T-helper 1 cell treated with Interleukin-12 subunit alpha and Interleukin-12 subunit beta and Interleukin-4 antibody, amounts not matched to agents 30 ng/mL and 1 ng/mL, for 36 hours (primary cell): Measurements from ENCODE around the gene SPATA2. TPM values are rescaled to one million over a fixed set of nuclear protein-coding genes. Genes with fewer than 3 reads are reported as not detected.
"Not testable (repeated sequence)": the region's sequence is repeated elsewhere in the genome, so short reads cannot be mapped to it uniquely, and the experiment has no call there.

ENCODE experiments used
- intact Hi-C: fragments of 100-400 bp; cut with micrococcal nuclease; formaldehyde crosslinking; loops from one replicate; pipeline ENCODE4 v1.15.1; 2024
- total RNA-seq: library from RNA; stranded (reverse); gene quantifications from 2 replicates; pipeline ENCODE4 v1.2.3, GENCODE V29; 2022

Gene SPATA2
- total RNA-seq, 1 donor from 2014 or later, result 11.0 TPM

DNA sequence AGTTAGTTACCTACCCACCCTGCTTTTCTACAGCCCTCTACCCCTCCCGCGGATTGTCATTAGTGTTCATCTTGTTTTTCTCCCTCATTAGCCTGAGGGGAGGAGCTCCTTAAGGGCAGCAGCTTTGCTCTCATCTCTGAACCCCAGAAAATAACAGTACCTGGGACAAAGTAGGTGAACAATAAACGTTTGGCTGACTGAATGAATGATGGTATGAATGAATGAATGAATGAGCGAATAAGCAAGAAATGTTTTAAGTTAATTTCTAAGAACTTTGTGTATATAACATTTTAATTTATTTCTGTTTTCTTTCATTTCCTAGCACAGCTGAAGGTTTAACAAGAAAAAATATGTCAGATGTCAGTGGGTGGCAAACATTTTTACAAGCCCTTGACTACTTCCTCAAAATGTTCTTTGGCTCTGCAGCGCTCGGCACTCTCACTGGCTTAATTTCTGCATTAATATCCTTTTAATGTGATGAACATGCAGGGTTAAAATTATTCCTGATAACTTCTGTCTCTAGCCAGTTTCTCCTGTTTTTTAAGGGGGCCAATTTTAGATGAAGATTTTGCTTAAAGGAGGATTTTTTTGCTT lies 52.6 kb downstream of the SPATA2 start:
- intact Hi-C loops, result no loop called here

DNA sequence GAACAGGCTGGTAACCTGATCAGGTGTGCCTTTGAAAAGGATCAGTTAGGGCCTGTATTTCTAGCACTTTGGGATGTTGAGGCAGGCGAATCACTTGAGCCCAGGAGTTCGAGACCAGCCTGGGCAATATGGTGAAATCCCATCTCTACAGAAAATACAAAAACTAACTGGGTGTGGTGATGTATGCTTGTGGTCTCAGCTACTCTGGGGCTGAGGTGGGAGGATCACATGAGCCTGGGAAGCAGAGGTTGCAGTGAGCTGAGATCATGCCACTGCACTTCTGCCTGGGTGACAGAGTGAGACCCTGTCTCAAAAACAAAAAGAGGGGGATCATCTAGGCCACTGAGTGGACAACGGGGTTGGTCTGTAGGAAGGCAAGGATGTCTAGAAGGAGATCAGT lies 54.1 kb downstream of the SPATA2 start:
- intact Hi-C loops, result not testable (repeated sequence)

DNA sequence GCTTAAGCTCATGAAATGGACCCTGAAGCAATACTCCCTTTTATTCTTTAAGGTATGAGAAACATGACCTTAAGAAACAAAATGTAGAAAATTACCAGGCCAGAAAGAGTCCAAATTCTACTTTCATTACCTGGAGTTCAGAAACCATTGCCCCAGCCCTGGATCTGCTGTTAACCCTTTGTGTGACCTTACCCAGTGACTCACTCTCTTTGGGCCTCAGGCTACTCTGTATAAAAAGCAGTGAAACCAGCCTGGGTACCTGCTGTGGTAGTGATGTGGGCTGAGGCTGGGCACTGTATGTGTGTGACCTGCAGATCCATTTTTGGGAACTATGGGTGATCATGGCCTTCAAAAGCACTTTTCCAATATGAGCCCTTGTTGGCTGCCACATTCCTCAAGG lies 55.5 kb downstream of the SPATA2 start:
- intact Hi-C loops, result no loop called here

DNA sequence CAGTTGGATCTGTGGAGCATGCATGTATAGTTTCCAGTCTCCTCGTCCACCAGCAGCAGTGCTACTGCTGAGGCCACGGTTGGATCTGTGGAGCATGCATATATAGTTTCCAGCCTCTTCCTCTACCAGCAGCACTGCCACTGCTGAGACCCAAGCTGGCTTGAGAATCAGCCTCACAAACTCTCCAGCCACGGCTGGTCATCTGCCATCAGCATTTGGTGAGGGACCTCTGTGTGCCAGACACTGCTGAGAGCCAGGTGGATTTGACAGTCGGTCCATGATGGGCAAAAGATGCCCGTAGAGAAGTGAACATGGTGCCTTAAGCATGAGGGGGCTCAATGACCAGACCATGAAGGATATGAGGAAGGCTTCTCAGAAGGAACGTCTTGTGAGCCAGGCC lies 56.3 kb downstream of the SPATA2 start:
- intact Hi-C loops, result no loop called here

DNA sequence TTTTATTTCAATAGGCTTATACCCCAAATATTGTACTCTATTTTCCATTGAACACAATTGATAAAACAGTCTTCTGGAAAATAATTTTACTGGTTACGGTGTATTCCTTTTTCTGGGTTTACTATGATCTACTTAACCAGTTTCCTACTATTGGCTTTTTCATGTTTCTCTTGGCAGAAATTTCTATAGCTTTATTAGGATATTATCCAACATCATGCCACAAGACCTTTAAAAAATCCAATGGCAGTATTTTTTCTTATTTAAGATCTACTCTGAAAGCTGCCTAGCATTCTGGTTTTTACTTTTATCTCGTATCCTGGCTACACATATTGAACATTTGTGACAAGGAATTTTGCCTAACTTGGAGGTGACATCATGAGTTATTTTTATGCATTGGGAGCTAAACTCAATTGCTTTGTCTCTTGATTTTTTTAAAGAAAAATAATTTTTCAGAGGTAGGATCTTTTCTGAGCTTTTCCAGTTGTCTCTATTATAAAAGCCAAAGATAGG lies 57.2 kb downstream of the SPATA2 start:
- intact Hi-C loops, result no loop called here

DNA sequence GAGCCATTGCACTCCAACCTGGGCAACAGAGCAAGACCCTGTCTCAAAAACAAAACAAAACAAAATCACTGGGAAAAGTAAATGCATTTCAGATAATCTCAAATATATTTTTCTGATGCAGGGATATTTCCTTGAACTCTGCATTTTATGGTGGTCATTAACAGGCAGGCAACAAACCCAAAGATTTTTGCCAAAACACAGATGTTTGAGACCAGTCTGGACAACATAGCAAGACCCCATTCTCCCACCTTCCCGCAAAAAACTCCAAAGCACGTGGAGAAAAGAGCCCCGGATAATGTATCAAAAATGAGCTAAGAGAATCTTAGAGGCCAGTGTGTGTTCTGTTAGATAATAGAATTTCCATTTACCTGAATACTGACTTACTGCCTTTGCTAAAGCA lies 58.4 kb downstream of the SPATA2 start:
- intact Hi-C loops, result no loop called here

DNA sequence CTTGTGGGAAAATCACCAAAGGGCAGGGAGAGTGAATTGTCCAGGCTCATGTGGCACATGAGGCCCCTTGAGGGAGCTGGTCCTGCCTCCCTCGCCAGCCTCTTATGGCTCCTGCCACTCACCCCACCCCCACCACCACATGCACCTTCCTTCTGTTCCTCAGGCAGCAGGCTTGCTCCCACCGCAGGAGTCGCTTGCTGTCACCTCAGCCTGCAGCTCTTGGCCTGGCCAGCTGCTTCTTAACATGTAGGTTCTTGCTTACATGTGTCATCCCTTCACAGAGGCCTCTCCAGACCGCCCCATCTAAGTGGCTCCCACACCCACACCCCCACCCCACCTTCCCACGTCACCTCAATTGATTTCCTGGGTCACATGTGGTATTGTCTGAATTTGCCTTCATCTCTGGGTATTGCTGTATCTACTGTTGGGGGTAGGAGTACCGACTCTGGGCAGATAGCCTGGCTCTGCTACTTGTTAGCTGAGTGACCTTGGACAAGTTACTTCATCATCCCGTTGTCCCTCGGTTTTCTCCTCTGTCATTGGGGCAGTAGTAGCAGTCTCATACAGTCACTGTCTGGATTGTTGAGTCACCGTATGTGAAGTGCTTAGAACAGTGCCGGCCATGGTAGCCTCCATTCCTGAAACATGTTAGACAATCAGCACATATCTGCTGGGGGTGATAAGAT lies 61.0 kb downstream of the SPATA2 start:
- intact Hi-C loops, result no loop called here

DNA sequence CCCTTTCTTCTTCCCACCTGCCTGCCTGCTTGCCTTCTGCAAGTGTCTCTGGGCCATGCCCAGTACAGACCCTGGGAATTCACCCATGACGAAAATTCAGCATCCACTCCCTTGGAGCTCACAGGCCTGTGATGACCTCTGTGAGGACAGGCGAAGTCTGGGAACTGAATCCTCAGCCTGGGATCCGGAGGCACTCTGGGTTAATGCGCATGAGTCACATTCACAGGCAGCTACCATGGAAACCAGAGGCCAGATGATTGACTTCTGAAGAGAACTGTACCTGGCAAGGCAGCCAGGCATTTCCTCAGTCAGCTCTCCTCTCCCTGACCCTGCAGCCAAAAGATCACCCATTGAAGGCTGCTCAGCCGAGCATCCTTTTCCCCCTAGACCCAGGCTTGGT lies 61.7 kb downstream of the SPATA2 start:
- intact Hi-C loops, result no loop called here

Other genes with a start within 250 kb of the SPATA2 start
- gene B4GALT5, start 201.7 kb downstream of the SPATA2 start, total RNA-seq, result 32.2 and 34.4 TPM in 2 replicates
- 30.0 and 30.7 TPM in 2 replicates for gene SLC9A8, start 102.7 kb downstream of the SPATA2 start, total RNA-seq
- gene RNF114, start 20.9 kb upstream of the SPATA2 start, total RNA-seq, result 58.3 and 63.9 TPM in 2 replicates
- 0.39 and 0.51 TPM in 2 replicates for gene SNAI1, start 67.5 kb upstream of the SPATA2 start, total RNA-seq
- 134 and 148 TPM in 2 replicates for gene UBE2V1, start 197.6 kb upstream of the SPATA2 start, total RNA-seq
- gene PEDS1, start 238.2 kb upstream of the SPATA2 start, total RNA-seq, result 33.7 and 33.9 TPM in 2 replicates